HG02938 (cell line): ENCODE measurements around the gene SLC51A.
"Not testable (repeated sequence)": the region's sequence is repeated elsewhere in the genome, so short reads cannot be mapped to it uniquely, and the experiment has no call there.

Source experiments
- ATAC-seq: cut with Tn5 transposase; IDR thresholded peaks from one replicate; pipeline ENCODE4 v1.9.1; 2021; ENCODE audit warnings: mild to moderate bottlenecking, moderate library complexity; ENCODE audit not compliant: unreplicated experiment

SLC51A gene

GRCh38 chr3:196237203-196237602, 20.9 kb downstream of the SLC51A start:
- no peak for ATAC-seq

GRCh38 chr3:196238612-196239560, 22.6 kb downstream of the SLC51A start:
- ATAC-seq = no peak

- no peak for ATAC-seq
These were observed 24.1 kb downstream of the SLC51A start for GRCh38 chr3:196240424-196240823.

GRCh38 chr3:196241704-196242103, 25.4 kb downstream of the SLC51A start:
- ATAC-seq = no peak

- not testable (repeated sequence) for ATAC-seq
These were observed 27.8 kb downstream of the SLC51A start for GRCh38 chr3:196244166-196244565.

- no peak for ATAC-seq
These were observed 30.4 kb downstream of the SLC51A start for GRCh38 chr3:196246612-196247308.

- ATAC-seq = no peak
These were observed 35.6 kb downstream of the SLC51A start for GRCh38 chr3:196251918-196252317.

GRCh38 chr3:196254376-196255283, 38.3 kb downstream of the SLC51A start:
- ATAC-seq = no peak

GRCh38 chr3:196255776-196256175, 39.4 kb downstream of the SLC51A start:
- ATAC-seq = no peak

GRCh38 chr3:196260784-196261183, 44.5 kb downstream of the SLC51A start:
- no peak for ATAC-seq

GRCh38 chr3:196263819-196264218, 47.5 kb downstream of the SLC51A start:
- no peak for ATAC-seq

GRCh38 chr3:196268284-196269163, 52.2 kb downstream of the SLC51A start:
- no peak for ATAC-seq

- no peak for ATAC-seq
These were observed 54.2 kb downstream of the SLC51A start for GRCh38 chr3:196270499-196270898.

GRCh38 chr3:196272826-196273225, 56.5 kb downstream of the SLC51A start:
- ATAC-seq = no peak

GRCh38 chr3:196273655-196274054, 57.3 kb downstream of the SLC51A start:
- no peak for ATAC-seq

- peak; percentile 91 for ATAC-seq
These were observed 58.3 kb downstream of the SLC51A start for GRCh38 chr3:196274585-196274984.

GRCh38 chr3:196275126-196275525, 58.8 kb downstream of the SLC51A start:
- no peak for ATAC-seq

GRCh38 chr3:196280689-196281440, 64.5 kb downstream of the SLC51A start:
- ATAC-seq = peak; percentile 70

GRCh38 chr3:196281962-196282361, 65.6 kb downstream of the SLC51A start:
- ATAC-seq = no peak
